ENCODE results near the gene TIRAP. TPM values are rescaled to one million over a fixed set of nuclear protein-coding genes. Genes with fewer than 3 reads are reported as not detected.
A peak's percentile ranks its signal among the peaks of the same experiment; 100 is the strongest.

Gene TIRAP
- polyA plus RNA-seq, 1 of the 3 experiments (the other 2 are of a cell fraction): 5.5 TPM

DNA sequence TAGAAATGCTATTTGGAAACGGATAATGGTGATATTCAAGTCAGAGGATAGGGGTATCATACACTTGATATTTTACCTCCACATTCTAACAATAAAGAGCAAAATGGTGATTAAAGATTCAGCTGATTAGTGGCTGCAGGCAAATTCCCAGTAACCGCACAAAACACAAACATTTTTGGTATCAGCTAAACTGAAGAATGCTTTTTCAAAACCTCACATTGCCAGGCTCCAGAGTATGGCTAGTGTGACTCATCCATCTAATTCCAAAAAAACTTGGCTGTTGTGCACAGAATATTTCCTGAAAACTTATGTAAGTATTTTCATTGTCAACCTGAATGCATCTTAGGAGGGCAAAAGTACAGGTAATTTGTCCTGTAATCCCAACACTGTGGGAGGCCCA is 25.1 kb upstream of the TIRAP start:
- no peaks in the 10 kb centered on the region for H4K20me1 ChIP-seq (ENCODE audit: insufficient read depth)
- H3K4me3 ChIP-seq (ENCODE audit: low read depth in 2 of 2, low read length in 1 of 2): no peak overlapping the region
- H3F3A ChIP-seq (replicated peaks; ENCODE audit: insufficient read depth): peaks cover 35% of the 10 kb centered on the region
- peaks cover 35 to 49% of the 10 kb centered on the region in 2 experiments for H3K36me3 ChIP-seq (replicated peaks in 1 of 2; ENCODE audit: control insufficient read depth in 1 of 2, insufficient read depth in 2 of 2, low read length in 1 of 2)
- H3K27me3 ChIP-seq (ENCODE audit: insufficient read depth): no peaks in the 10 kb centered on the region
- WGBS (ENCODE audit: low lambda C conversion rate): 73% methylated on average over 2 of the region's 2 CpGs
- no peaks in the 10 kb centered on the region for H3K9me3 ChIP-seq
- H2AFZ ChIP-seq (ENCODE audit: low read depth): no peak overlapping the region
- H3K4me1 ChIP-seq (ENCODE audit: control insufficient read depth in 1 of 2, insufficient read depth in 2 of 2, low read depth in 1 of 2, low read length in 1 of 2): peaks cover 3 to 8% of the 10 kb centered on the region in 2 experiments; a peak in 3 of 4 replicates
- peak overlapping the region; percentile 7 to 16; a peak in 2 of 4 replicates for H3K27ac ChIP-seq (ENCODE audit: low read depth in 2 of 2, low read length in 1 of 2)
- POLR2A ChIA-PET: no interaction called here
- no peaks in the 10 kb centered on the region for H3K9me2 ChIP-seq
- CTCF ChIA-PET: no interaction called here
- H3K79me2 ChIP-seq (ENCODE audit: insufficient read depth): no peaks in the 10 kb centered on the region
- no peak overlapping the region for H3K4me2 ChIP-seq
- no peak overlapping the region for H3K9ac ChIP-seq
- TF ChIP-seq NFIC (IDR thresholded peaks at IDR 0.05; ENCODE audit: borderline replicate concordance): peak; percentile 25; the same call in 1 of the 2 replicates
- peak; percentile 55 for TF ChIP-seq JUND (IDR thresholded peaks at IDR 0.05)
- no peak for TF ChIP-seq FOXM1 (IDR thresholded peaks at IDR 0.05; ENCODE audit: low read depth)
- TF ChIP-seq GATA2 (CRISPR knock-in tag; IDR thresholded peaks at IDR 0.05): no peak
- TF ChIP-seq, protein P1, sequence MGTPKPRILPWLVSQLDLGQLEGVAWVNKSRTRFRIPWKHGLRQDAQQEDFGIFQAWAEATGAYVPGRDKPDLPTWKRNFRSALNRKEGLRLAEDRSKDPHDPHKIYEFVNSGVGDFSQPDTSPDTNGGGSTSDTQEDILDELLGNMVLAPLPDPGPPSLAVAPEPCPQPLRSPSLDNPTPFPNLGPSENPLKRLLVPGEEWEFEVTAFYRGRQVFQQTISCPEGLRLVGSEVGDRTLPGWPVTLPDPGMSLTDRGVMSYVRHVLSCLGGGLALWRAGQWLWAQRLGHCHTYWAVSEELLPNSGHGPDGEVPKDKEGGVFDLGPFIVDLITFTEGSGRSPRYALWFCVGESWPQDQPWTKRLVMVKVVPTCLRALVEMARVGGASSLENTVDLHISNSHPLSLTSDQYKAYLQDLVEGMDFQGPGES (IDR thresholded peaks at IDR 0.05; ENCODE audit: low read depth, low read length): no peak
- TF ChIP-seq, protein P2, sequence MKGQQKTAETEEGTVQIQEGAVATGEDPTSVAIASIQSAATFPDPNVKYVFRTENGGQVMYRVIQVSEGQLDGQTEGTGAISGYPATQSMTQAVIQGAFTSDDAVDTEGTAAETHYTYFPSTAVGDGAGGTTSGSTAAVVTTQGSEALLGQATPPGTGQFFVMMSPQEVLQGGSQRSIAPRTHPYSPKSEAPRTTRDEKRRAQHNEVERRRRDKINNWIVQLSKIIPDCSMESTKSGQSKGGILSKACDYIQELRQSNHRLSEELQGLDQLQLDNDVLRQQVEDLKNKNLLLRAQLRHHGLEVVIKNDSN (IDR thresholded peaks at IDR 0.05; ENCODE audit: borderline replicate concordance, low read depth): no peak
- TF ChIP-seq, protein P3, sequence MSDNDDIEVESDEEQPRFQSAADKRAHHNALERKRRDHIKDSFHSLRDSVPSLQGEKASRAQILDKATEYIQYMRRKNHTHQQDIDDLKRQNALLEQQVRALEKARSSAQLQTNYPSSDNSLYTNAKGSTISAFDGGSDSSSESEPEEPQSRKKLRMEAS (IDR thresholded peaks at IDR 0.05; ENCODE audit: low read depth): no peak
- no peak for TF ChIP-seq EZH2phosphoT487 (IDR thresholded peaks at IDR 0.05; ENCODE audit: borderline replicate concordance, low read depth)
- no peak for TF ChIP-seq SMC3 (IDR thresholded peaks at IDR 0.05; ENCODE audit: low read depth, low read length)
- TF ChIP-seq FOSL2 (IDR thresholded peaks at IDR 0.05; ENCODE audit: borderline replicate concordance, low read depth): peak; percentile 67; the same call in 1 of the 2 replicates
- no peak for TF ChIP-seq TEAD4 (IDR thresholded peaks at IDR 0.05; ENCODE audit: borderline replicate concordance, insufficient read depth)
- TF ChIP-seq GABPA (IDR thresholded peaks at IDR 0.05; ENCODE audit: low read depth): no peak
- DNase-seq: no peak

DNA sequence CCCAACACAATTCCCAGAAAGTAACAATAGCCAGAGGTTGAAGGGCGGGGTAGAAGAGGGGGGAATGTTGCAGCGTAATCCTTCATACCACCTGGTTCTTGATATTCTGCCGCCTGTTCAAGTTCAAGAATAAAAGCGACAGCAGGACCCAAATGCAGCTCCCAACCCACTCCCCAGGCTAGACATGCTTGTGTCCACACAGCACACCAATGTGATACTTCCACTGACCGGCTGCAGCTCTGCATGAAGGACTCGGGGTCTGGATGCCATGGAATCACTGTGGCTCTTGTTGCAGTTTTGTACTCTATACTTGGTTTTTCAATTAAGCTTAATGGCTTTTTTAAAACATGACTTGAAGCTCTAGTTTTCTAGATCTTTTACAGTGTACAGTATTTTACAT is 20.7 kb upstream of the TIRAP start:
- Histone ChIP-seq H3K9me3 (no peaks in the 10 kb centered on the region), H3K4me3 (ENCODE audit: low read depth in 2 of 2, low read length in 1 of 2) (no peak overlapping the region), H3F3A (replicated peaks; ENCODE audit: insufficient read depth) (peaks cover 36% of the 10 kb centered on the region), H3K36me3 (replicated peaks in 1 of 2; ENCODE audit: control insufficient read depth in 1 of 2, insufficient read depth in 2 of 2, low read length in 1 of 2) (peaks cover 61 to 70% of the 10 kb centered on the region in 2 experiments), H3K4me1 (ENCODE audit: control insufficient read depth in 1 of 2, insufficient read depth in 2 of 2, low read depth in 1 of 2, low read length in 1 of 2) (peaks cover 3 to 10% of the 10 kb centered on the region in 2 experiments), H3K27ac (ENCODE audit: low read depth in 2 of 2, low read length in 1 of 2) (no peak overlapping the region), H3K79me2 (ENCODE audit: insufficient read depth) (peaks cover 9% of the 10 kb centered on the region), H2AFZ (ENCODE audit: low read depth) (no peak overlapping the region), H3K9ac (no peak overlapping the region), H3K9me2 (no peaks in the 10 kb centered on the region), H3K4me2 (no peak overlapping the region), H3K27me3 (ENCODE audit: insufficient read depth) (no peaks in the 10 kb centered on the region), H4K20me1 (ENCODE audit: insufficient read depth) (no peaks in the 10 kb centered on the region)
- WGBS (ENCODE audit: low lambda C conversion rate): 90% methylated on average over 6 of the region's 6 CpGs
- no peak for DNase-seq
- ChIA-PET POLR2A (interaction anchor here (0.9 to 1.2 kb wide), 3 partner anchors 19 to 51 kb away, joined by 3 to 5 read pairs (median 3); partner anchors contain the start of genes FAM118B, RPUSD4 and TIRAP), CTCF (no interaction called here)
- TF ChIP-seq FOXM1 (IDR thresholded peaks at IDR 0.05; ENCODE audit: low read depth) (no peak), POLR2AphosphoS5 (IDR thresholded peaks at IDR 0.05; ENCODE audit: low read depth, low read length) (0 out of 2 replicates have a peak, but pooled peaks have one; percentile 26)
